Hepatocyte (in vitro differentiated cells): ENCODE measurements around the gene CD36.

Experiments used
- CTCF ChIP-seq: fragments of 200-600 bp; sonication (generic); IDR thresholded peaks from 2 replicates; pipeline ENCODE4 v1.5.1; 2016; ENCODE audit warnings: antibody characterized with exemption, mild to moderate bottlenecking; ENCODE audit not compliant: poor library complexity
- EZH2 ChIP-seq: fragments of 200-600 bp; sonication (generic); IDR thresholded peaks from 2 replicates; pipeline ENCODE4 v1.6.1; 2016; ENCODE audit warnings: antibody characterized with exemption, mild to moderate bottlenecking, borderline replicate concordance
- EZH2phosphoT487 ChIP-seq: fragments of 200-600 bp; sonication (generic); IDR thresholded peaks from one replicate; pipeline ENCODE4 v1.6.1; 2018; ENCODE audit warnings: antibody characterized with exemption, mild to moderate bottlenecking, low read depth, moderate library complexity; ENCODE audit not compliant: unreplicated experiment, severe bottlenecking

- TF ChIP-seq CTCF (peak; percentile 40), EZH2 (no peak), EZH2phosphoT487 (no peak)
Measured at GRCh38 chr7:80681272-80681885, 42.9 kb downstream of the CD36 start.
